Measurements from ENCODE around the gene TBC1D22A.

TBC1D22A gene

DNA sequence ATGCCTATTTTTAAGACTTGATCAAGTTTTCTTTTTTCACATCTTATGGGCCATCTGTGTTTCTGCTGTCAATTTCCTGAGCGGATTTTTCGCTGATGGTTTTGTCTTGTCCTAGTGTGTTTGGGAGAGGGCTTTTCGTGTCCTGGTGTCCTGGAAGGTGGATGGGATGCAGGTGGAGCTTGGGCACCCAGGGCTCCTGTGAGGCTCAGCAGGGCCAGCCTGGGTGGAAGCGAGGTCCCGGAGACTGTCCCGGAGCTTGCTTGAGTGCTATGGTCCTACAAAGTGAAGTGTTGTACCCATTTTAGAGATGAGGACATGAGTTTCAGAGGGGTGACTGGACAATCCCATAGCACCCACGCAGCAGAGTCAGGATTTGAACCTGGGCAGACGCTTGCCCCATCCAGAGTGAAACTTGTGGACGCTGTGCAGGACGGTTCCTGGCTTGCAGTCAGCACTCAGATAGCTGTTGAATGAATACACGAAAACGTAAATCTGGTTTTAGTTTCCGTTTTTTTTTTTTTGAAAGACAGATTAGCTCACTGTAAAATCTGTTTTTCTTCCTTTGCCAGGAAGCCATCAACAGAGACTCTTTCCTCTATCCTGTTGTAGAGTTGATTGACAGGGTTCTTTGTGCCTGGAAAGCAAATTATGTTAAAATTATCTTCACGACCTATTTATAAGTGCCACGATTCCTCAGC is 64.1 kb downstream of the TBC1D22A start:
- no peak for DNase-seq (ENCODE audit: low read depth in 2 of 2)
- TF ChIP-seq, protein P1, sequence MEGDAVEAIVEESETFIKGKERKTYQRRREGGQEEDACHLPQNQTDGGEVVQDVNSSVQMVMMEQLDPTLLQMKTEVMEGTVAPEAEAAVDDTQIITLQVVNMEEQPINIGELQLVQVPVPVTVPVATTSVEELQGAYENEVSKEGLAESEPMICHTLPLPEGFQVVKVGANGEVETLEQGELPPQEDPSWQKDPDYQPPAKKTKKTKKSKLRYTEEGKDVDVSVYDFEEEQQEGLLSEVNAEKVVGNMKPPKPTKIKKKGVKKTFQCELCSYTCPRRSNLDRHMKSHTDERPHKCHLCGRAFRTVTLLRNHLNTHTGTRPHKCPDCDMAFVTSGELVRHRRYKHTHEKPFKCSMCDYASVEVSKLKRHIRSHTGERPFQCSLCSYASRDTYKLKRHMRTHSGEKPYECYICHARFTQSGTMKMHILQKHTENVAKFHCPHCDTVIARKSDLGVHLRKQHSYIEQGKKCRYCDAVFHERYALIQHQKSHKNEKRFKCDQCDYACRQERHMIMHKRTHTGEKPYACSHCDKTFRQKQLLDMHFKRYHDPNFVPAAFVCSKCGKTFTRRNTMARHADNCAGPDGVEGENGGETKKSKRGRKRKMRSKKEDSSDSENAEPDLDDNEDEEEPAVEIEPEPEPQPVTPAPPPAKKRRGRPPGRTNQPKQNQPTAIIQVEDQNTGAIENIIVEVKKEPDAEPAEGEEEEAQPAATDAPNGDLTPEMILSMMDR (IDR thresholded peaks at IDR 0.05; ENCODE audit: low read depth, low read length), result no peak
- no peak overlapping the region for H3K4me3 ChIP-seq (replicated peaks in 1 of 2; ENCODE audit: low read depth in 2 of 2, low read length in 2 of 2)

DNA sequence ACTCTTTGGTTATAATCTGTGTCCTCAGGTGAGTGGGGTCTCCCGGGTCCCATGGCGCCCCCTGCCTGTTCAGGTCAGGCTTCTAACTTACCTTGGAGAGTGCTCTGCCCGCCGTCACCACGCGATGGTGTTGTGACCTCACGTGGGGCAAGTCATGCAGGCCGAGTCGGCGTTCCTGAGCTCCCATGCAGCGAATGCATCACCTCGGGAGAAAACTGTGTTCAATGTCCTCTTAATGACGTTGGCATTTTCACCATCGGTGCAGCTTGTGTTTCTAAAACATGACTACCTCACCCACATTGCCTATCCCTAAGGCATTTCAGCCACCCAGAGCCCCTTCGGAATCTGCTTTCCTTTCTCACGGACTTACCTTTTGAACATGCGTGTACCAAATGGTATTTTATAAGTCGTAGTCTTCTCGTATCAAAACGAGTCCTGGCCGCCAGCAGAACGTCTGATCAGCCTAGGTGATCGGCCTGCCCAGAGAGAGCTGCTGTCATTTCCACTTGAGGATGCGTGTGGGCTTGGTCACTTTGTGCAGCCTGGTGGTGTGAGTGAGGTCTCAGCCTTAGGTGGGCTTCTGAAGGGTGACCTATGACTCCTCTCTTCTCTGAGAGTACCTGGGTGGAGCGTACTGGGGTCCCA is 64.8 kb downstream of the TBC1D22A start:
- TF ChIP-seq, protein P1 (IDR thresholded peaks at IDR 0.05; ENCODE audit: low read depth, low read length), result no peak
- no peak overlapping the region for H3K4me3 ChIP-seq (replicated peaks in 1 of 2; ENCODE audit: low read depth in 2 of 2, low read length in 2 of 2)
- DNase-seq (ENCODE audit: low read depth in 2 of 2), result no peak

DNA sequence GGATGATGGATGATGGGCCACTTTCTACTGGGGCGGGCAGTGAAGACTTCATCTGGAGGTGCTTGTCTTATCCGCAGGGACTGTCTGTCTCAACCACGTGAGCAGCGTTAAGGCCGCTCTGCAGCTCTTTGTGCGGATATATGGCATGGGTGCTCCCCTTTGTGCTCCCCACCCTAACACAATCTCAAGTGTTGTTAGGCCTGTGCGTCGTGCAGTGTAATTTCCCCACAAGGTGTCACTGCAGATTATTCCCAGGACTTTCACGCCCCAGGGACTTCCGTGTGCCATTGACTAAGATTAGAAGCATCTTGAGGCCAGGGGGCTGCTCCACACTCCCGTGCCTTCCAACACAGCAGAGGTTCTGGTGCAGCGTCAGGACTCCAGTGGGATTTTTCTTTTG is 65.3 kb downstream of the TBC1D22A start:
- no peak overlapping the region for H3K4me3 ChIP-seq (replicated peaks in 1 of 2; ENCODE audit: low read depth in 2 of 2, low read length in 2 of 2)
- DNase-seq (ENCODE audit: low read depth in 2 of 2), result no peak
- TF ChIP-seq, protein P1 (IDR thresholded peaks at IDR 0.05; ENCODE audit: low read depth, low read length), result no peak

- TF ChIP-seq, protein P1 (IDR thresholded peaks at IDR 0.05; ENCODE audit: low read depth, low read length), result no peak
- no peak overlapping the region for H3K4me3 ChIP-seq (replicated peaks in 1 of 2; ENCODE audit: low read depth in 2 of 2, low read length in 2 of 2)
- DNase-seq (ENCODE audit: low read depth in 2 of 2), result no peak
These were observed 66.0 kb downstream of the TBC1D22A start for GRCh38 chr22:46828323-46828900.

- TF ChIP-seq, protein P1 (IDR thresholded peaks at IDR 0.05; ENCODE audit: low read depth, low read length), result no peak
These were observed 66.9 kb downstream of the TBC1D22A start for GRCh38 chr22:46829117-46829891.

GRCh38 chr22:46829941-46830715 is 67.7 kb downstream of the TBC1D22A start:
- DNase-seq (ENCODE audit: low read depth in 2 of 2), result peak; percentile 49 to 53
- H3K4me3 ChIP-seq (replicated peaks in 1 of 2; ENCODE audit: low read depth in 2 of 2, low read length in 2 of 2), result no peak overlapping the region
- TF ChIP-seq, protein P1 (IDR thresholded peaks at IDR 0.05; ENCODE audit: low read depth, low read length), result no peak

More at GRCh38 chr22:46829117-46829891, 66.9 kb downstream of the TBC1D22A start:
- DNase-seq (ENCODE audit: low read depth in 2 of 2), result peak; percentile 86 to 89
- H3K4me3 ChIP-seq (replicated peaks in 1 of 2; ENCODE audit: low read depth in 2 of 2, low read length in 2 of 2), result no peak overlapping the region
